ENCODE measurements around the gene PPP2R2C. TPM values are rescaled to one million over a fixed set of nuclear protein-coding genes. Genes with fewer than 3 reads are reported as not detected.

PPP2R2C gene
- polyA plus RNA-seq, 1 donor from 2014 or later: 34.4 TPM

GRCh38 chr4:6506616-6507140, 34.3 kb upstream of the PPP2R2C start:
- no peaks in the 10 kb centered on the region for H4K20me1 ChIP-seq (ENCODE audit: insufficient read depth)
- no peak overlapping the region for H3K4me2 ChIP-seq (ENCODE audit: low read length)
- no peaks in the 10 kb centered on the region for H3F3A ChIP-seq (ENCODE audit: insufficient read depth, low read length, poor library complexity, severe bottlenecking)
- no peak overlapping the region for H3K27ac ChIP-seq (ENCODE audit: low read length)
- no peaks in the 10 kb centered on the region for H3K27me3 ChIP-seq (ENCODE audit: insufficient read depth, low read depth, low read length)
- H3K36me3 ChIP-seq (ENCODE audit: insufficient read depth, low read length): no peaks in the 10 kb centered on the region
- no peaks in the 10 kb centered on the region for H3K79me2 ChIP-seq (replicated peaks; ENCODE audit: insufficient read depth, low read length)
- H3K9me2 ChIP-seq (ENCODE audit: insufficient read depth, low read length): no peaks in the 10 kb centered on the region
- H3K9me3 ChIP-seq (ENCODE audit: low read length): peaks cover 5% of the 10 kb centered on the region
- no peak overlapping the region for H2AFZ ChIP-seq (ENCODE audit: low read depth, low read length)
- H3K4me3 ChIP-seq (ENCODE audit: low read length): no peak overlapping the region
- TF ChIP-seq TAF1 (IDR thresholded peaks at IDR 0.05; ENCODE audit: low read depth) (no peak), EP300 (conservative IDR thresholded peaks at IDR 0.05; ENCODE audit: poor library complexity, severe bottlenecking) (no peak), MXI1 (conservative IDR thresholded peaks at IDR 0.05; ENCODE audit: poor library complexity, severe bottlenecking) (no peak), EZH2 (IDR thresholded peaks at IDR 0.05; ENCODE audit: borderline replicate concordance, insufficient read depth, low read length, poor library complexity, severe bottlenecking) (no peak), CTCF (IDR thresholded peaks at IDR 0.05; ENCODE audit: poor library complexity, severe bottlenecking) (no peak), POLR2AphosphoS5 (IDR thresholded peaks at IDR 0.05) (no peak), SMC3 (conservative IDR thresholded peaks at IDR 0.05; ENCODE audit: poor library complexity) (no peak)
- H3K9ac ChIP-seq (ENCODE audit: low read length): no peak overlapping the region

GRCh38 chr4:6504900-6505496, 32.6 kb upstream of the PPP2R2C start:
- H3K4me3 ChIP-seq (ENCODE audit: low read length): no peak overlapping the region
- H3F3A ChIP-seq (ENCODE audit: insufficient read depth, low read length, poor library complexity, severe bottlenecking): no peaks in the 10 kb centered on the region
- peaks cover 5% of the 10 kb centered on the region for H3K9me3 ChIP-seq (ENCODE audit: low read length)
- no peak overlapping the region for H3K4me2 ChIP-seq (ENCODE audit: low read length)
- H3K27ac ChIP-seq (ENCODE audit: low read length): no peak overlapping the region
- no peaks in the 10 kb centered on the region for H3K27me3 ChIP-seq (ENCODE audit: insufficient read depth, low read depth, low read length)
- H3K9ac ChIP-seq (ENCODE audit: low read length): no peak overlapping the region
- no peaks in the 10 kb centered on the region for H3K36me3 ChIP-seq (ENCODE audit: insufficient read depth, low read length)
- no peaks in the 10 kb centered on the region for H3K9me2 ChIP-seq (ENCODE audit: insufficient read depth, low read length)
- H2AFZ ChIP-seq (ENCODE audit: low read depth, low read length): no peak overlapping the region
- H3K79me2 ChIP-seq (replicated peaks; ENCODE audit: insufficient read depth, low read length): no peaks in the 10 kb centered on the region
- TF ChIP-seq EZH2 (IDR thresholded peaks at IDR 0.05; ENCODE audit: borderline replicate concordance, insufficient read depth, low read length, poor library complexity, severe bottlenecking): no peak
- no peaks in the 10 kb centered on the region for H4K20me1 ChIP-seq (ENCODE audit: insufficient read depth)

GRCh38 chr4:6502747-6503465, 30.5 kb upstream of the PPP2R2C start:
- Histone ChIP-seq H3K9me3 (ENCODE audit: low read length) (peaks cover 5% of the 10 kb centered on the region), H2AFZ (ENCODE audit: low read depth, low read length) (no peak overlapping the region), H3K9me2 (ENCODE audit: insufficient read depth, low read length) (no peaks in the 10 kb centered on the region), H3K36me3 (ENCODE audit: insufficient read depth, low read length) (no peaks in the 10 kb centered on the region), H3K9ac (ENCODE audit: low read length) (no peak overlapping the region), H4K20me1 (ENCODE audit: insufficient read depth) (no peaks in the 10 kb centered on the region), H3K27ac (ENCODE audit: low read length) (no peak overlapping the region), H3K4me2 (ENCODE audit: low read length) (no peak overlapping the region), H3K79me2 (replicated peaks; ENCODE audit: insufficient read depth, low read length) (no peaks in the 10 kb centered on the region), H3K27me3 (ENCODE audit: insufficient read depth, low read depth, low read length) (no peaks in the 10 kb centered on the region), H3F3A (ENCODE audit: insufficient read depth, low read length, poor library complexity, severe bottlenecking) (no peaks in the 10 kb centered on the region), H3K4me3 (ENCODE audit: low read length) (no peak overlapping the region)
- TF ChIP-seq TAF1 (IDR thresholded peaks at IDR 0.05; ENCODE audit: low read depth) (no peak), CTCF (IDR thresholded peaks at IDR 0.05; ENCODE audit: poor library complexity, severe bottlenecking) (no peak), POLR2AphosphoS5 (IDR thresholded peaks at IDR 0.05) (no peak), RAD21 (conservative IDR thresholded peaks at IDR 0.05) (no peak), EZH2 (IDR thresholded peaks at IDR 0.05; ENCODE audit: borderline replicate concordance, insufficient read depth, low read length, poor library complexity, severe bottlenecking) (no peak), SMC3 (conservative IDR thresholded peaks at IDR 0.05; ENCODE audit: poor library complexity) (no peak)
